ENCODE data around the gene B4GALT5. TPM values are rescaled to one million over a fixed set of nuclear protein-coding genes. Genes with fewer than 3 reads are reported as not detected.

B4GALT5 gene
- total RNA-seq, 1 donor from 2014 or later, result 47.9 TPM

DNA sequence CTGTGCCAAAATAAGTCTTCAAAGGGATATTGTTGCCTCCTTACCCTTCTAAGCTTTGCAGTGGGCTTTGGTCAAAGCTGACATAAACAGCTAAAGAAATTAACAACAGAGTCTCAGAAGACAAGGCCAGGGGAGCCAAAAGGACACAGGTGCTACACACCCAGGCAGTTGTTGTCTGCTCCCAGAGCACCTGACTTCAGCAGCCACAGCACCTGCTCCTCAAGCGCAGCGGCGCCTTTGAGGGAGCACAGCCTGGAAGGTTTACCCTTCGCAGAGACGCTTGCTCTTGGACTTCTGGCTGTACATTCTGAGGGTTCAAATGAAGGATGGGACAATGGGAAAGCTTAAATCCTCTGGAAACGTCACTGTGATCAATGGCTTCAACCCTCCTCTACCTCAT, 16.6 kb downstream of the B4GALT5 start:
- no peaks in the 10 kb centered on the region for H3K9me3 Mint-ChIP-seq
- TF ChIP-seq CTCF (conservative IDR thresholded peaks at IDR 0.05), result no peak
- H3K4me1 Mint-ChIP-seq (ENCODE audit: unreplicated experiment), result peaks cover 52% of the 10 kb centered on the region
- no peak overlapping the region for H3K4me3 Mint-ChIP-seq
- no peaks in the 10 kb centered on the region for H3K27me3 Mint-ChIP-seq
- H3K27ac Mint-ChIP-seq, result no peak overlapping the region
- H3K36me3 Mint-ChIP-seq, result peaks cover 4% of the 10 kb centered on the region
- no peak for DNase-seq (ENCODE audit: extremely low spot score, unreplicated experiment)

- no peaks in the 10 kb centered on the region for H3K27me3 Mint-ChIP-seq
- no peak overlapping the region for H3K4me3 Mint-ChIP-seq
- no peak for DNase-seq (ENCODE audit: extremely low spot score, unreplicated experiment)
- peaks cover 4% of the 10 kb centered on the region for H3K36me3 Mint-ChIP-seq
- H3K9me3 Mint-ChIP-seq, result no peaks in the 10 kb centered on the region
- H3K27ac Mint-ChIP-seq, result no peak overlapping the region
- TF ChIP-seq CTCF (conservative IDR thresholded peaks at IDR 0.05), result no peak
- H3K4me1 Mint-ChIP-seq (ENCODE audit: unreplicated experiment), result peaks cover 54% of the 10 kb centered on the region
Measured at GRCh38 chr20:49696594-49696993, 17.1 kb downstream of the B4GALT5 start.

DNA sequence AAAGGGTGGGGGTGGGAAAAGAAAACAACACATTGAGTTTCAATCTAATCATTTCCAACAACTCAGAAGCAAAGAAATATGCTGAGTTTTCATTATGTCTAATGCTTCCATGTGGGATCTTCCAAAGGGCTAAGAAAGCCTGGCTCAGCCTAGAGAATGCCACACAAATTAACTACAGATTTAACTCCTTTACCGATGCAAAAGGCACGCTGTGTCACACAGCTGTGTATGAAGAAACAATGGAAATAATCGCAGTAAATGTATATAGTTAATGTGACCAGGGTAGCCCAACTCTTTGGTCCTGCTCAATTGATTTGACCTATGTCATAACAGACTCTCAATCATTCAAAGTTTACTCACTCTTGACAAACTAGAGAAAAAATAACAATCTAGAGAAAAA, 17.8 kb downstream of the B4GALT5 start:
- no peak for DNase-seq (ENCODE audit: extremely low spot score, unreplicated experiment)
- peaks cover 54% of the 10 kb centered on the region for H3K4me1 Mint-ChIP-seq (ENCODE audit: unreplicated experiment)
- no peaks in the 10 kb centered on the region for H3K27me3 Mint-ChIP-seq
- H3K27ac Mint-ChIP-seq, result no peak overlapping the region
- peaks cover 4% of the 10 kb centered on the region for H3K36me3 Mint-ChIP-seq
- H3K4me3 Mint-ChIP-seq, result no peak overlapping the region
- no peaks in the 10 kb centered on the region for H3K9me3 Mint-ChIP-seq
- no peak for TF ChIP-seq CTCF (conservative IDR thresholded peaks at IDR 0.05)

- peak overlapping the region; percentile 23 for H3K27ac Mint-ChIP-seq
Measured at GRCh38 chr20:49694450-49695071, 19.1 kb downstream of the B4GALT5 start.

GRCh38 chr20:49693435-49694171, 20.1 kb downstream of the B4GALT5 start:
- H3K9me3 Mint-ChIP-seq, result no peaks in the 10 kb centered on the region

More at GRCh38 chr20:49694450-49695071, 19.1 kb downstream of the B4GALT5 start:
- peaks cover 4% of the 10 kb centered on the region for H3K36me3 Mint-ChIP-seq
- H3K27me3 Mint-ChIP-seq, result no peaks in the 10 kb centered on the region
- H3K4me1 Mint-ChIP-seq (ENCODE audit: unreplicated experiment), result peaks cover 51% of the 10 kb centered on the region
- H3K9me3 Mint-ChIP-seq, result no peaks in the 10 kb centered on the region
- H3K4me3 Mint-ChIP-seq, result no peak overlapping the region
- DNase-seq (ENCODE audit: extremely low spot score, unreplicated experiment), result no peak
- no peak for TF ChIP-seq CTCF (conservative IDR thresholded peaks at IDR 0.05)

More at GRCh38 chr20:49693435-49694171, 20.1 kb downstream of the B4GALT5 start:
- no peak for DNase-seq (ENCODE audit: extremely low spot score, unreplicated experiment)
- TF ChIP-seq CTCF (conservative IDR thresholded peaks at IDR 0.05), result no peak
- peaks cover 4% of the 10 kb centered on the region for H3K36me3 Mint-ChIP-seq
- peaks cover 42% of the 10 kb centered on the region for H3K4me1 Mint-ChIP-seq (ENCODE audit: unreplicated experiment)
- no peaks in the 10 kb centered on the region for H3K27me3 Mint-ChIP-seq
- H3K27ac Mint-ChIP-seq, result no peak overlapping the region
- H3K4me3 Mint-ChIP-seq, result no peak overlapping the region

Data from type B pancreatic cell (in vitro differentiated cells).